ENCODE results near the gene DDIT4. TPM values are rescaled to one million over a fixed set of nuclear protein-coding genes. Genes with fewer than 3 reads are reported as not detected.

DDIT4 gene
- total and polyA plus RNA-seq, 9 of the 15 experiments (the other 6 are each of a cell fraction or from before 2014, with no cell fraction given) = 8.2 to 675 (median 159) TPM

DNA sequence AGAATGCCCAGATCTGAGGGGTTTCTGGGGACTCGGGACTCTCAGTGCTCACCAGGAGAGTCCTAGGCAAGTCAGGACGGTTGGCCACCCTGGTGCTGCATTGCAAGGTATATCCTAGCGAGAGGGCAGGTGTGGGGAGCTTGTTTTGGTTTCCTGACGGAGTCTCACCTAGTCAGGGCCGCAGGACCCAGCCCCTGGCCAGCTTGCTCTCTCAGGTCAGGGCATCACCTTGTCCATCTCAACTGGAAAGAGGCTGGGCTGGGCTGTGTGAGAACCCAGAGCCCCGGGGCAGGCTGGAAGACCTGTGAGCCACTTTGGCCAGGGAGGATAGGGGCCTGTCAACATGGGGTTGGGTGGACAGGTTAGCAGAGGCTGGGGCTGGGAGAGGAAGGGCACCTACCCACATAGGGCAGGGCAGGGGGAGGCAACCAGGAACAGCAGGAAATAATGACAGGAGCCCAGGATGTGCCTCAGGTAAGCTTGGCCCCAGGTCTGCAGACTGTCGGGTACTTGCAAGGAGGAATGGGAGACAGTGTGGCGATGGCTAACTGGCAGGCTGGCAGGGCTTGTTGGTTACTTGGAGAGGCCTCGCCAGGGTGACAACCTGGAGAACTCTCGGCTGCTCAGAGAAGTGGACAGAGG, 49.5 kb downstream of the DDIT4 start:
- Histone ChIP-seq H4K20me1 (replicated peaks; ENCODE audit: control insufficient read depth, insufficient read depth, low read length) (no peaks in the 10 kb centered on the region), H3K27me3 (ENCODE audit: control insufficient read depth in 2 of 2, insufficient read depth in 2 of 2, low read length in 2 of 2) (no peaks in the 10 kb centered on the region), H3K4me2 (ENCODE audit: insufficient read depth, low read length) (no peak overlapping the region), H3K27ac (ENCODE audit: extremely low read depth, low read depth, low read length) (peak overlapping the region; percentile 97), H3K36me3 (ENCODE audit: control insufficient read depth, insufficient read depth, low read length) (no peaks in the 10 kb centered on the region), H2AFZ (ENCODE audit: low read depth, low read length) (no peak overlapping the region; the same call in 1 of the 2 replicates), H3K9me1 (ENCODE audit: control insufficient read depth, insufficient read depth, low read length) (peaks cover 8% of the 10 kb centered on the region), H3K79me2 (ENCODE audit: control insufficient read depth, insufficient read depth, low read length) (no peaks in the 10 kb centered on the region), H3K9me3 (replicated peaks; ENCODE audit: control insufficient read depth, insufficient read depth, low read depth, low read length) (no peaks in the 10 kb centered on the region), H3K4me1 (replicated peaks in 1 of 2; ENCODE audit: control insufficient read depth in 2 of 2, insufficient read depth in 2 of 2, low read length in 2 of 2) (peaks cover 49 to 64% of the 10 kb centered on the region in 2 experiments), H3K4me3 (no peak overlapping the region), H3K9ac (ENCODE audit: insufficient read depth in 1 of 2, low read depth in 2 of 2, low read length in 2 of 2) (peak overlapping the region; percentile 81 to 93; a peak in 3 of 4 replicates)
- DNase-seq (ENCODE audit: extremely low read depth in 1 of 4, low spot score in 3 of 4) (no peak), FAIRE-seq (no peak), ATAC-seq (no peak)
- 89% methylated on average over 10 of the region's 10 CpGs for WGBS (ENCODE audit: insufficient coverage, low coverage, missing lambda C conversion rate)
- POLR2A ChIA-PET = interaction anchor here (0.6 to 9.2 kb wide), 9 partner anchors 18 to 582 kb away, joined by 3 to 267 read pairs (median 4); partner anchors contain the start of gene DDIT4
- in situ Hi-C loops (cut with MboI) (loop anchor here (5.0 kb wide), 1 partner anchor 46 kb away; no protein-coding TSS in a partner anchor), intact Hi-C loops (cut with micrococcal nuclease) (no loop called here)
- no TSS peak for BruUV-seq (replicated peaks)
- CTCF ChIA-PET (ENCODE audit: low intra/inter-chr PET ratio) = interaction anchor here (0.5 to 0.6 kb wide), 2 partner anchors 123 to 398 kb away, joined by 4 to 7 read pairs; no protein-coding TSS in a partner anchor
- TF ChIP-seq, protein P1, sequence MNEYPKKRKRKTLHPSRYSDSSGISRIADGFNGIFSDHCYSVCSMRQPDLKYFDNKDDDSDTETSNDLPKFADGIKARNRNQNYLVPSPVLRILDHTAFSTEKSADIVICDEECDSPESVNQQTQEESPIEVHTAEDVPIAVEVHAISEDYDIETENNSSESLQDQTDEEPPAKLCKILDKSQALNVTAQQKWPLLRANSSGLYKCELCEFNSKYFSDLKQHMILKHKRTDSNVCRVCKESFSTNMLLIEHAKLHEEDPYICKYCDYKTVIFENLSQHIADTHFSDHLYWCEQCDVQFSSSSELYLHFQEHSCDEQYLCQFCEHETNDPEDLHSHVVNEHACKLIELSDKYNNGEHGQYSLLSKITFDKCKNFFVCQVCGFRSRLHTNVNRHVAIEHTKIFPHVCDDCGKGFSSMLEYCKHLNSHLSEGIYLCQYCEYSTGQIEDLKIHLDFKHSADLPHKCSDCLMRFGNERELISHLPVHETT (CRISPR knock-in tag; conservative IDR thresholded peaks at IDR 0.05 in 1 of 2, IDR thresholded peaks at IDR 0.05 in 1 of 2) = no peak
- TF ChIP-seq, protein P2, sequence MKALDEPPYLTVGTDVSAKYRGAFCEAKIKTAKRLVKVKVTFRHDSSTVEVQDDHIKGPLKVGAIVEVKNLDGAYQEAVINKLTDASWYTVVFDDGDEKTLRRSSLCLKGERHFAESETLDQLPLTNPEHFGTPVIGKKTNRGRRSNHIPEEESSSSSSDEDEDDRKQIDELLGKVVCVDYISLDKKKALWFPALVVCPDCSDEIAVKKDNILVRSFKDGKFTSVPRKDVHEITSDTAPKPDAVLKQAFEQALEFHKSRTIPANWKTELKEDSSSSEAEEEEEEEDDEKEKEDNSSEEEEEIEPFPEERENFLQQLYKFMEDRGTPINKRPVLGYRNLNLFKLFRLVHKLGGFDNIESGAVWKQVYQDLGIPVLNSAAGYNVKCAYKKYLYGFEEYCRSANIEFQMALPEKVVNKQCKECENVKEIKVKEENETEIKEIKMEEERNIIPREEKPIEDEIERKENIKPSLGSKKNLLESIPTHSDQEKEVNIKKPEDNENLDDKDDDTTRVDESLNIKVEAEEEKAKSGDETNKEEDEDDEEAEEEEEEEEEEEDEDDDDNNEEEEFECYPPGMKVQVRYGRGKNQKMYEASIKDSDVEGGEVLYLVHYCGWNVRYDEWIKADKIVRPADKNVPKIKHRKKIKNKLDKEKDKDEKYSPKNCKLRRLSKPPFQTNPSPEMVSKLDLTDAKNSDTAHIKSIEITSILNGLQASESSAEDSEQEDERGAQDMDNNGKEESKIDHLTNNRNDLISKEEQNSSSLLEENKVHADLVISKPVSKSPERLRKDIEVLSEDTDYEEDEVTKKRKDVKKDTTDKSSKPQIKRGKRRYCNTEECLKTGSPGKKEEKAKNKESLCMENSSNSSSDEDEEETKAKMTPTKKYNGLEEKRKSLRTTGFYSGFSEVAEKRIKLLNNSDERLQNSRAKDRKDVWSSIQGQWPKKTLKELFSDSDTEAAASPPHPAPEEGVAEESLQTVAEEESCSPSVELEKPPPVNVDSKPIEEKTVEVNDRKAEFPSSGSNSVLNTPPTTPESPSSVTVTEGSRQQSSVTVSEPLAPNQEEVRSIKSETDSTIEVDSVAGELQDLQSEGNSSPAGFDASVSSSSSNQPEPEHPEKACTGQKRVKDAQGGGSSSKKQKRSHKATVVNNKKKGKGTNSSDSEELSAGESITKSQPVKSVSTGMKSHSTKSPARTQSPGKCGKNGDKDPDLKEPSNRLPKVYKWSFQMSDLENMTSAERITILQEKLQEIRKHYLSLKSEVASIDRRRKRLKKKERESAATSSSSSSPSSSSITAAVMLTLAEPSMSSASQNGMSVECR (CRISPR knock-in tag; IDR thresholded peaks at IDR 0.05) = 0 out of 2 replicates have a peak, but pooled peaks have one; percentile 26
- TF ChIP-seq SMAD3 (CRISPR knock-in tag; conservative IDR thresholded peaks at IDR 0.05) (0 out of 2 replicates have a peak, but pooled peaks have one; percentile 14), ZNF316 (IDR thresholded peaks at IDR 0.05) (no peak), SRSF3 (IDR thresholded peaks at IDR 0.05; ENCODE audit: insufficient read depth, low read length) (0 out of 2 replicates have a peak, but pooled peaks have one; percentile 11), HSF4 (CRISPR knock-in tag; IDR thresholded peaks at IDR 0.05; ENCODE audit: borderline replicate concordance) (0 out of 2 replicates have a peak, but pooled peaks have one; percentile 31), ZZZ3 (IDR thresholded peaks at IDR 0.05) (no peak), CREBBP (IDR thresholded peaks at IDR 0.05; ENCODE audit: low read depth, low read length) (no peak)
- TF ChIP-seq, protein P3, sequence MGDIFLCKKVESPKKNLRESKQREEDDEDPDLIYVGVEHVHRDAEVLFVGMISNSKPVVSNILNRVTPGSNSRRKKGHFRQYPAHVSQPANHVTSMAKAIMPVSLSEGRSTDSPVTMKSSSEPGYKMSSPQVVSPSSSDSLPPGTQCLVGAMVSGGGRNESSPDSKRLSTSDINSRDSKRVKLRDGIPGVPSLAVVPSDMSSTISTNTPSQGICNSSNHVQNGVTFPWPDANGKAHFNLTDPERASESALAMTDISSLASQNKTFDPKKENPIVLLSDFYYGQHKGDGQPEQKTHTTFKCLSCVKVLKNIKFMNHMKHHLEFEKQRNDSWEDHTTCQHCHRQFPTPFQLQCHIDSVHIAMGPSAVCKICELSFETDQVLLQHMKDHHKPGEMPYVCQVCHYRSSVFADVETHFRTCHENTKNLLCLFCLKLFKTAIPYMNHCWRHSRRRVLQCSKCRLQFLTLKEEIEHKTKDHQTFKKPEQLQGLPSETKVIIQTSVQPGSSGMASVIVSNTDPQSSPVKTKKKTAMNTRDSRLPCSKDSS (IDR thresholded peaks at IDR 0.05; ENCODE audit: low read depth, partially characterized antibody) = no peak
- TF ChIP-seq, protein P4, sequence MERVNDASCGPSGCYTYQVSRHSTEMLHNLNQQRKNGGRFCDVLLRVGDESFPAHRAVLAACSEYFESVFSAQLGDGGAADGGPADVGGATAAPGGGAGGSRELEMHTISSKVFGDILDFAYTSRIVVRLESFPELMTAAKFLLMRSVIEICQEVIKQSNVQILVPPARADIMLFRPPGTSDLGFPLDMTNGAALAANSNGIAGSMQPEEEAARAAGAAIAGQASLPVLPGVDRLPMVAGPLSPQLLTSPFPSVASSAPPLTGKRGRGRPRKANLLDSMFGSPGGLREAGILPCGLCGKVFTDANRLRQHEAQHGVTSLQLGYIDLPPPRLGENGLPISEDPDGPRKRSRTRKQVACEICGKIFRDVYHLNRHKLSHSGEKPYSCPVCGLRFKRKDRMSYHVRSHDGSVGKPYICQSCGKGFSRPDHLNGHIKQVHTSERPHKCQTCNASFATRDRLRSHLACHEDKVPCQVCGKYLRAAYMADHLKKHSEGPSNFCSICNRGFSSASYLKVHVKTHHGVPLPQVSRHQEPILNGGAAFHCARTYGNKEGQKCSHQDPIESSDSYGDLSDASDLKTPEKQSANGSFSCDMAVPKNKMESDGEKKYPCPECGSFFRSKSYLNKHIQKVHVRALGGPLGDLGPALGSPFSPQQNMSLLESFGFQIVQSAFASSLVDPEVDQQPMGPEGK (CRISPR knock-in tag; IDR thresholded peaks at IDR 0.05; ENCODE audit: borderline replicate concordance) = no peak
